Activated CD4-positive, alpha-beta T cell treated with anti-CD3 and anti-CD28 coated beads, Interleukin-2, amount 10 ng/mL, durations not matched to agents 7 days and 5 days (primary cell): ENCODE measurements around the gene TUB. TPM values are rescaled to one million over a fixed set of nuclear protein-coding genes. Genes with fewer than 3 reads are reported as not detected.

ENCODE experiments used
- CTCF ChIA-PET: fragments of 350-600 bp; sonication (Branson Sonifier 250); formaldehyde crosslinking; loops from one replicate; lab custom pipeline; 2021; ENCODE audit warnings: antibody characterized with exemption; lab: Charles Lee
- POLR2A ChIA-PET: fragments of 350-600 bp; sonication (Branson Sonifier 250); formaldehyde crosslinking; loops from one replicate; lab custom pipeline; 2021; ENCODE audit warnings: antibody characterized with exemption; lab: Charles Lee
- DNase-seq: peaks from one replicate; pipeline ENCODE4 v3.0.0-alpha.2; 2020
- H3K27ac Mint-ChIP-seq: one replicate; pipeline ENCODE4 v1.8.0; 2021; ENCODE audit warnings: mild to moderate bottlenecking, moderate library complexity, mixed read lengths
- H3K27me3 Mint-ChIP-seq: one replicate; pipeline ENCODE4 v1.8.0; 2021; ENCODE audit warnings: mixed read lengths
- H3K36me3 Mint-ChIP-seq: one replicate; pipeline ENCODE4 v1.8.0; 2021; ENCODE audit warnings: low read depth, mixed read lengths
- H3K4me1 Mint-ChIP-seq: one replicate; pipeline ENCODE4 v1.8.0; 2021; ENCODE audit warnings: mixed read lengths
- H3K4me3 Mint-ChIP-seq: one replicate; pipeline ENCODE4 v1.8.0; 2021; ENCODE audit warnings: mild to moderate bottlenecking, moderate library complexity, mixed read lengths
- H3K9me3 Mint-ChIP-seq: one replicate; pipeline ENCODE4 v1.8.0; 2021; ENCODE audit warnings: mixed read lengths
- total RNA-seq, 2 experiments: library from RNA; stranded (reverse); gene quantifications; one replicate each; pipeline ENCODE4 v1.2.3, GENCODE V29; 2021

Gene TUB
- total RNA-seq, 2 experiments from 2014 or later: 0.08 to 0.12 TPM

DNA sequence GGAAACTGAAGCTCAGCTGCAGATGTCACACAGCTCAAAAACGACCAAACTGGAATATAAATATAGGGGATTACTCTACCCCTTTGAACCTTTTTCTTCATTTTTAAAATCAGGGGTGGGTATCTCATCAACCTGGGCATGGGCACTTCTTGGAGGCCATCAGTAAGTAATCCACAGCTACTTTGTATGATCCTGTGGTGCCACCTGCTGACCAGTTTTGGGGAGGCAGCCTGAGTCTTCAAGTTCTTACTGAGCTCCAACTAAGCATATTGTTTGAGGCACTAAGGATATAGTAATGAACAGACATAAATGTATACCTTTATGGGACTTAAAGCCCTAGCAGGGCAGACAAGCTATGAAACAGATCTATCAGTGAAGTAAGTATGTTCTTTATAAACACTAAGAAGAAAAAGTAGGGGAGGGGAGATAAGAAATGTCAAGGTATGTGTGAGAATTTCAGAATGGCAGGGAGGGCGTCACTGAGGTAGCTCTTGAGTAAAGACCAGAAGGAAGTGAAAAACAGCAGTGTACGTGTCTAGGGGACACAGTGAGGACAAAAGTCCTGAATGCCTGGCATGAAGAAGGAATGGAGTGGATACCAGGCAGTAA, 18.4 kb downstream of the TUB start:
- no peaks in the 10 kb centered on the region for H3K27me3 Mint-ChIP-seq
- no peaks in the 10 kb centered on the region for H3K36me3 Mint-ChIP-seq
- H3K4me1 Mint-ChIP-seq: no peaks in the 10 kb centered on the region
- DNase-seq: peak; percentile 72
- ChIA-PET POLR2A (interaction anchor here (0.6 kb wide), 1 partner anchor 76 kb away, joined by 3 read pairs; no protein-coding TSS in a partner anchor), CTCF (interaction anchor here (1.1 to 3.9 kb wide), 11 partner anchors 9 to 113 kb away, joined by 4 to 29 read pairs (median 6); partner anchors contain the start of gene EIF3F)
- H3K4me3 Mint-ChIP-seq: no peak overlapping the region
- H3K27ac Mint-ChIP-seq: no peak overlapping the region
- no peaks in the 10 kb centered on the region for H3K9me3 Mint-ChIP-seq

DNA sequence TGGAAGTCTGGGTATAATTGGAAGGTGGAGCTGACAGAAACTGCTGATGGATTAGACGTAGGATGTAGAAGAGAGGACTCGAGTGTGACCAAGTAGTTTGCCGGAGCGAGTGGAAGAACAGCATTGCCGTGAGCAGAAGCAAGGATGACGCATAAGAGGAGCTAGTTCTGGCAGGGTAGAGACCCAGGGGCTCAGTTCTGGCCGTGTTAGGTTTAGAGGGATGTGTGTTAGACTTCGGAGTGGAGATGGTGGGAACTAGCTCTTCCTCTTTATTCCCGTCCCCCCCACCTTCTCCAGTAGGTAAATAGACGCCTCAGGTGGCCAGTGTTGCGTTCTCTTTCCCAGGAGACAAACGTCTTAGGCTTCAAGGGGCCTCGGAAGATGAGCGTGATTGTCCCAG, 19.1 kb downstream of the TUB start:
- peak overlapping the region; percentile 2 for H3K27ac Mint-ChIP-seq
- CTCF ChIA-PET: interaction anchor here (1.5 to 3.9 kb wide), 7 partner anchors 10 to 94 kb away, joined by 4 to 29 read pairs (median 8); no protein-coding TSS in a partner anchor

DNA sequence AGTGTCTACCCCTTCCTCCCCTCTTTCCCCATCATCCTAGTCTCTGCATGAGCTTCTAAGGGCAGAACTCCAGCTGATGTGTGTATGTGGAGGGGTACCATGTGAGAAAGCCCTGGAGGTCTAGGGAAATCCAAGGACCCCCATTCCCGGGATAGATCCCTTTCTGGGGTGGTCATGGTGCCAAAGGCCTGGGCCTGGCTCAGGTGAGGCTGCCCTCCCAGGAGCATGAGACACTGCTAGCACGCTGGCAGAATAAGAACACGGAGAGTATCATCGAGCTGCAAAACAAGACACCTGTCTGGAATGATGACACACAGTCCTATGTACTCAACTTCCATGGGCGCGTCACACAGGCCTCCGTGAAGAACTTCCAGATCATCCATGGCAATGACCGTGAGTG, 19.6 kb downstream of the TUB start:
- CTCF ChIA-PET: interaction anchor here (1.8 to 3.9 kb wide), 5 partner anchors 10 to 94 kb away, joined by 7 to 29 read pairs (median 10); no protein-coding TSS in a partner anchor
- Mint-ChIP-seq H3K4me1 (no peaks in the 10 kb centered on the region), H3K36me3 (no peaks in the 10 kb centered on the region), H3K9me3 (no peaks in the 10 kb centered on the region), H3K27me3 (no peaks in the 10 kb centered on the region), H3K27ac (no peak overlapping the region), H3K4me3 (no peak overlapping the region)
- POLR2A ChIA-PET: no interaction called here
- DNase-seq: no peak

More for the DNA sequence above, 19.1 kb downstream of the TUB start:
- H3K27me3 Mint-ChIP-seq: no peaks in the 10 kb centered on the region
- no peaks in the 10 kb centered on the region for H3K36me3 Mint-ChIP-seq
- H3K9me3 Mint-ChIP-seq: no peaks in the 10 kb centered on the region
- no peak for DNase-seq
- H3K4me1 Mint-ChIP-seq: no peaks in the 10 kb centered on the region
- H3K4me3 Mint-ChIP-seq: no peak overlapping the region
- POLR2A ChIA-PET: no interaction called here

DNA sequence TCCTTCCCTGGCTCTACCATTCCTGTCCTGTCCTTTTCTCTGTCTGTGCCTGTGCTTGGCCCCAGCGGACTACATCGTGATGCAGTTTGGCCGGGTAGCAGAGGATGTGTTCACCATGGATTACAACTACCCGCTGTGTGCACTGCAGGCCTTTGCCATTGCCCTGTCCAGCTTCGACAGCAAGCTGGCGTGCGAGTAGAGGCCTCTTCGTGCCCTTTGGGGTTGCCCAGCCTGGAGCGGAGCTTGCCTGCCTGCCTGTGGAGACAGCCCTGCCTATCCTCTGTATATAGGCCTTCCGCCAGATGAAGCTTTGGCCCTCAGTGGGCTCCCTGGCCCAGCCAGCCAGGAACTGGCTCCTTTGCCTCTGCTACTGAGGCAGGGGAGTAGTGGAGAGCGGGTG, 20.4 kb downstream of the TUB start:
- Mint-ChIP-seq H3K4me1 (no peaks in the 10 kb centered on the region), H3K27me3 (no peaks in the 10 kb centered on the region), H3K27ac (no peak overlapping the region), H3K9me3 (no peaks in the 10 kb centered on the region), H3K4me3 (no peak overlapping the region), H3K36me3 (no peaks in the 10 kb centered on the region)
- DNase-seq: no peak
- ChIA-PET CTCF (interaction anchor here (1.6 to 2.7 kb wide), 2 partner anchors 68 to 95 kb away, joined by 4 to 10 read pairs; no protein-coding TSS in a partner anchor), POLR2A (no interaction called here)

DNA sequence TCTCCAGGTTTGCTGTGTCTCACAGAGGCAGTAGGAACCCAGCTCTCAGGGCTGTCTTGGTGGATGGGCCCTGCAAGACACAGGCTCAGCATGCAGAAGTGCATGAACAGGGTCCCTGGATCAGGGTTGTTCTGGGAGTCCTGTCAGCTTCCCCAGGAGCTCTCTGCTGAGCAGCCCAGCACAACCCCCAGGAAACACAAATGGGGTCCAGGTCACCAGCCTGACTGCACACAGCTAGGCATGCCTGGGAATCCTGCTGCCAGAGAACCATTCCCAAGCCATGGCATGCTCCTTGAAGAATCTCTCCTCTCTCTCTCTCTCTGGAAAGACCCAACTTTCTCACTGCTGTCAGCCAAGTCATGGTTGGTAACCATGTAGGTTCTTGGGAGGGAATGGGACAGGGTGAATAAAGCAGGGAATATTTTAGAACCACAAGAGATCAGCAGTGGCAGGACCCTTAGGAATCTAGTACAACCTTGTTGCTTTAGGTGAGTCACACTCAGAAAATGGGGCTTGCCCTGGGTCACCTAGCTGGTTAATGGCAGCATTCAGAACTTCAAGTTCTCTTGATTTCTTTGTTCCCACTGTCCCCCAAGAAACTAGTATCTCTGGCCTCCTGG, 21.4 kb downstream of the TUB start:
- Mint-ChIP-seq H3K36me3 (no peaks in the 10 kb centered on the region), H3K27me3 (no peaks in the 10 kb centered on the region), H3K9me3 (no peaks in the 10 kb centered on the region), H3K4me1 (no peaks in the 10 kb centered on the region), H3K27ac (no peak overlapping the region), H3K4me3 (no peak overlapping the region)
- ChIA-PET POLR2A (no interaction called here), CTCF (interaction anchor here (1.1 to 1.9 kb wide), 3 partner anchors 9 to 69 kb away, joined by 3 to 4 read pairs (median 4); no protein-coding TSS in a partner anchor)
- DNase-seq: no peak

DNA sequence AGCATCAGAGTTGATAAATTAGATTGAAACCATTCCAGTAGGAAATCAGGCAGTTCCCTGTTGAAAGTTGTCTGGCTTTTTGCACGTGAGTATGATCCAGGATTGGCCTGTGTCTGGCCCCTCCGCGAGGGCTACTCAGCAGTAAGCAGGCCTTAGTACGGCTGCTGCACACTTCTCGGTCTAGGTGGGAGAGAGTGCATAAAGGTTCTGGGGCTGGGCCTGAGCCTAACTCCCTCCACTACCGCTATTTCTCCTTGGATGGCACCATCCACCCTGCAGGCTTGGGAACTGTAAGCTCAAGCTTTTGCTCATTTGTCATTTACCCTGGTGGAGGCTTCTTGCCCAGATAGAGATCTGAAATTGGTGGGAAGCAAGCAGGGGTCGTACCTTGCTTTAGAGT, 22.0 kb downstream of the TUB start:
- ChIA-PET POLR2A (no interaction called here), CTCF (interaction anchor here (1.1 to 1.9 kb wide), 3 partner anchors 9 to 70 kb away, joined by 3 to 4 read pairs (median 4); no protein-coding TSS in a partner anchor)

DNA sequence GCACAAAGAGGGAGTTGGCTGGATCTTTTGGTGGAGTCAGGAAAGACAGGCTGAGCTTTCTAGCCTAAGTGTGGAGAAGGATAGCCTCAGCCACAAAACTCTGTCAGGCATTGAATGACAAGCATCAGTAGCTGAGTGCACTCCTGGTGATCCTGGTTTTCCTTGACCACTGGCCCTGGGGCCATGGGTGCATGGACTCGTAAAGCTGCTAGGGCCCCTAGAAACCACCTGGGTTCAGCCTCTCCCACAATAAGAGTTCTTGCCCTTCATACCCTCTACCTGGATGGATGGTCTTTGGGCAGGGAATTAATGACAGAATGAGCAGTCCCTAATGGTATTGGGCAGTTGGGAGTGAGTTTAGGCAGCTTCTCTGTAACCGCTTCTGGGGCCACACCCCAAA, 22.9 kb downstream of the TUB start:
- ChIA-PET CTCF (interaction anchor here (1.9 kb wide), 1 partner anchor 9 kb away, joined by 4 read pairs; no protein-coding TSS in a partner anchor), POLR2A (no interaction called here)
- Mint-ChIP-seq H3K27ac (no peak overlapping the region), H3K9me3 (no peaks in the 10 kb centered on the region), H3K27me3 (no peaks in the 10 kb centered on the region), H3K4me3 (no peak overlapping the region), H3K4me1 (no peaks in the 10 kb centered on the region), H3K36me3 (peaks cover 2% of the 10 kb centered on the region)
- no peak for DNase-seq

More for the DNA sequence above, 22.0 kb downstream of the TUB start:
- H3K27ac Mint-ChIP-seq: no peak overlapping the region
- H3K27me3 Mint-ChIP-seq: no peaks in the 10 kb centered on the region
- H3K4me1 Mint-ChIP-seq: no peaks in the 10 kb centered on the region
- H3K4me3 Mint-ChIP-seq: no peak overlapping the region
- H3K36me3 Mint-ChIP-seq: peaks cover 2% of the 10 kb centered on the region
- no peak for DNase-seq
- H3K9me3 Mint-ChIP-seq: no peaks in the 10 kb centered on the region

DNA sequence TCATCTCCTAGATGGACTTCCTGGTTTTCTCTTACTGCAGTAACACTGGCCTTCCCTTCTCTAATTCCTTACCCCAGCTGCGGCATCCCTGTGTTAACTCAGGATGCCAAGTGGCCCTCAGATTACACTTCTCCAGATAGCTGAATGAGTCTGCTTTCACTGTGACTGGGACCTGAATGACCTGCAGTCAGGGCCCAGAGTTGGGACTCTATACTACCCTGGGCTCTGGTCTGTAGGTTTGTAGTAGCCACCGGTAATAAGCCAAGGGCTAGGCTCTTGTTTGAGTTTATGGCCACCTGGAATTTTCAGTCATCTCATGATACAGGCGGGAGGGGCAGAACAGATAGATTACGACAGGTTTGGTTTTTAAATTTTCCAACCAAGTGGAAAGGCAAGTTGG, 24.1 kb downstream of the TUB start:
- H3K4me3 Mint-ChIP-seq: no peak overlapping the region
- H3K36me3 Mint-ChIP-seq: peaks cover 2% of the 10 kb centered on the region
- no peak overlapping the region for H3K27ac Mint-ChIP-seq
- H3K9me3 Mint-ChIP-seq: no peaks in the 10 kb centered on the region
- H3K27me3 Mint-ChIP-seq: no peaks in the 10 kb centered on the region
- POLR2A ChIA-PET: no interaction called here
- H3K4me1 Mint-ChIP-seq: no peaks in the 10 kb centered on the region
- CTCF ChIA-PET: interaction anchor here (1.0 kb wide), 1 partner anchor 130 kb away, joined by 4 read pairs; no protein-coding TSS in a partner anchor
- DNase-seq: no peak

DNA sequence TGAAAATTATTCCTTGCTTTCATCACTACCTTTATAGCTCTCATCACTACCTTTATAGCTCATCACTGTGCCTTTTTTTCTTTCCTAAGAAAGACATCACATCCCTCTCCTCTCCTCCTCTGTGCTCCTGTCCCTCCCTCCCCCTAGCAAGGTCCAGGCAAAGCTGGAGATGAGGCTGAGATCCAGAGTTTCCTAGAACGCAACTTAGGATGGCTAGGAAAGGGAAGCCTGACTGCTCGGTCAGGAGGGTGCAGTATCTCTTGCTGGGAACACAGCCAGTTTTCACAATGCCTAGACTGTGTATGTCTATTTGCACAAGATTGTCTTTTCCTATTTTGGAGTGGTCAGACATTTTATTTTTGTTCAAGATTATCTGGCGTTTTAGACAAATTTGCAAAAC, 24.7 kb downstream of the TUB start:
- CTCF ChIA-PET: interaction anchor here (1.0 kb wide), 1 partner anchor 130 kb away, joined by 4 read pairs; no protein-coding TSS in a partner anchor
- no peak for DNase-seq
- Mint-ChIP-seq H3K9me3 (no peaks in the 10 kb centered on the region), H3K27me3 (no peaks in the 10 kb centered on the region), H3K4me1 (no peaks in the 10 kb centered on the region), H3K27ac (no peak overlapping the region), H3K4me3 (no peak overlapping the region), H3K36me3 (peaks cover 2% of the 10 kb centered on the region)
- POLR2A ChIA-PET: no interaction called here

DNA sequence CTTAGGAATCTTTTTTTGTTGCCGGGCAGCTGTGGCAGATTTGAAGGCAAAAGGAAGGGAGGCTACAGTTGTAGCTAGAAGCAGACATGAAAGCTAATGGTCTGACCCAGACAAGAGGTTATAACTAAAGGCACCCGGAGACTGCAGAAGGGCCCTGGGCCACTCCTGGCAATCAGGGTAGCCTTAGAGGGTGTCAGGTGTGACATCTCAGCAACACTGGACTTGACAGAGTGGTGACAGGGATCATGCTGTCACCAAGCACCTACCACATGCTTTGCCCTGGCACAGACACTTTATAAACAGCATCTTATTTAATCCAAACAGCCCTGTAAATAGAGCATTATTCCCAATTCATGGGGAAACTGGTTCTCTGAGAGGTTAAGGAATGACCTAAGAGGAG, 25.7 kb downstream of the TUB start:
- no peak for DNase-seq
- Mint-ChIP-seq H3K9me3 (no peaks in the 10 kb centered on the region), H3K4me1 (no peaks in the 10 kb centered on the region), H3K4me3 (no peak overlapping the region), H3K27me3 (no peaks in the 10 kb centered on the region), H3K27ac (no peak overlapping the region), H3K36me3 (peaks cover 2% of the 10 kb centered on the region)
- CTCF ChIA-PET: interaction anchor here (0.9 kb wide), 1 partner anchor 13 kb away, joined by 3 read pairs; no protein-coding TSS in a partner anchor
- POLR2A ChIA-PET: no interaction called here

DNA sequence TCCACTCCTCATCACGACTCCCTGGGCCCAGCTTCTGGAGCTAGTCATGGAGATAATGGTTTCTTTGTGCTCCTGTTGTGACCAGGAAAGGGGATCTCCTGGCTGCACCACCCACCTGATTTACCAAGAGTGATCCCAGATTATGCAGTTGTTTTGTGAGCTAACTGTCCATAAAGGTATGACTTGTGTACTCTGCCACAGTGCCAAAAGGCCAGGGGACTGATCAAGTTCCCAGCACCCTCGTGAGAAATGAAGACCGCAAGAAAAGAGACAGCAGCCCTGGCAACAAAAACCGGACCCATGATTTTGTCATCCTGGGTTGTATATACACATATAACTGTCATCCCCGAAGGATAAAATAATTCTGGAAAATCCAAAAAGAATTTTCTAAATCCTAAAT, 26.6 kb downstream of the TUB start:
- Mint-ChIP-seq H3K4me1 (no peaks in the 10 kb centered on the region), H3K4me3 (no peak overlapping the region), H3K36me3 (peaks cover 2% of the 10 kb centered on the region), H3K27me3 (no peaks in the 10 kb centered on the region), H3K9me3 (no peaks in the 10 kb centered on the region), H3K27ac (no peak overlapping the region)
- ChIA-PET CTCF (no interaction called here), POLR2A (no interaction called here)
- no peak for DNase-seq

DNA sequence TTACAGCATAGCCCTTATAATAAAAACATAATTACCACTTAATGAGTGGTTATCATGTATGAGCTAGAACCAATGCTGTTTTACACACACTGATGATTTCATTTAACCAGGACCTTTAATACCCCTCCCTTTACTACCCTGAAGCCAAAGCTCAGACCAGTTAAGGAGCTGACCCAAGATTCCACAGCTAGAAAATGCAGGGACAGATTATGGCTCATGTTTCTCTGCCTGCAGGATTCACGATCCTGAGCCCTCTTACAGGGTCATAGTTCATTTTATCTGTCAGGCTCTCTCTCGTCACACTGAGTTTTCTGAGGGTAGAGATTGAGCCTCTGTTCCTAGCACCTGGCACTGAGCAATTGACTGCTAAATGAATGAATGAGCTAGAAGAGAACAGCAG, 27.4 kb downstream of the TUB start:
- peaks cover 2% of the 10 kb centered on the region for H3K36me3 Mint-ChIP-seq
- H3K27me3 Mint-ChIP-seq: no peaks in the 10 kb centered on the region
- no peaks in the 10 kb centered on the region for H3K4me1 Mint-ChIP-seq
- no peak overlapping the region for H3K4me3 Mint-ChIP-seq
- ChIA-PET POLR2A (no interaction called here), CTCF (no interaction called here)
- no peak for DNase-seq
- H3K27ac Mint-ChIP-seq: no peak overlapping the region
- H3K9me3 Mint-ChIP-seq: no peaks in the 10 kb centered on the region

DNA sequence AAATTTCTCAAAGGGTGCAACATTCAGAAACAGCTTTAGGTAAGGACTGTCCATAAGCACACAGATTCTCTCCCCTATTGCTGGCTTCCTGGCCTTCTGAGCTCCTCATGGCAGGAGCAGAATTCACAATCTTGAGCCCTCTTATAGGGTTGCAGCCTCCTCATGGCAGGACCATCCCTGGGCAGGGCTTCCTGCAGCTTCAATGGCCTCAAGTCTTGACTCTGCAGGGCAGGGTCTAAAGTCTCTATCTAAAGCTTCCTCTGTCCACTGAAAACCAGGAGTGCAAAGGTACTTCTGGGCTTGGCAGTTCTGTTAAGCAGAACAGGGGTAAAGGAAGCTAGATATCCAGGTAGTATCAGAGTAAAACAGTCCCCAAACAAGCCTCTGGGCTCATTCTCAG, 28.7 kb downstream of the TUB start:
- POLR2A ChIA-PET: no interaction called here
- Mint-ChIP-seq H3K4me3 (no peak overlapping the region), H3K9me3 (peaks cover 7% of the 10 kb centered on the region), H3K27ac (no peak overlapping the region), H3K27me3 (no peaks in the 10 kb centered on the region), H3K36me3 (peaks cover 8% of the 10 kb centered on the region), H3K4me1 (no peaks in the 10 kb centered on the region)
- CTCF ChIA-PET: interaction anchor here (0.5 to 2.3 kb wide), 2 partner anchors 10 to 141 kb away, joined by 3 to 8 read pairs; no protein-coding TSS in a partner anchor
- DNase-seq: no peak
